CD14-positive monocyte (primary cell): ENCODE data around the gene CDS1. TPM values are rescaled to one million over a fixed set of nuclear protein-coding genes. Genes with fewer than 3 reads are reported as not detected.
"Not testable (repeated sequence)": the region's sequence is repeated elsewhere in the genome, so short reads cannot be mapped to it uniquely, and the experiment has no call there.

ENCODE experiments used
- DNase-seq, 3 donors: peaks; one replicate each; pipeline ENCODE4 v3.0.0-alpha.2; 2011 to 2022
- H2AFZ ChIP-seq: 2 replicates; pipeline ENCODE4 v1.6.0; 2012; ENCODE audit warnings: mild to moderate bottlenecking, low read depth, low read length, inconsistent platforms; ENCODE audit not compliant: insufficient read depth, poor library complexity, severe bottlenecking
- H3K27ac ChIP-seq, 2 donors: 1 replicate in 1 of 2; 2 replicates in 1 of 2; pipeline ENCODE4 v1.5.1; 2012 to 2013; ENCODE audit warnings: low read length in 2 of 2, control low read depth in 1 of 2, inconsistent platforms in 1 of 2, low read depth in 1 of 2, mild to moderate bottlenecking in 1 of 2
- H3K27me3 ChIP-seq, 2 donors: one replicate each; pipeline versions ENCODE4 v1.6.0 to v1.6.1; 2011 to 2013; ENCODE audit warnings: low read length in 2 of 2; ENCODE audit not compliant: control insufficient read depth in 2 of 2, insufficient read depth in 2 of 2
- H3K36me3 ChIP-seq, 2 donors: replicated peaks in 1 of 2; 1 replicate in 1 of 2; 2 replicates in 1 of 2; pipeline versions ENCODE4 v1.5.1 to v1.6.1; 2012 to 2013; ENCODE audit warnings: low read length in 2 of 2, control low read depth in 1 of 2, inconsistent platforms in 1 of 2, mild to moderate bottlenecking in 1 of 2; ENCODE audit not compliant: insufficient read depth in 2 of 2, control insufficient read depth in 1 of 2
- H3K4me1 ChIP-seq, 2 donors: 1 replicate in 1 of 2; 2 replicates in 1 of 2; pipeline versions ENCODE4 v1.5.1 to v1.6.1; 2012 to 2013; ENCODE audit warnings: low read length in 2 of 2, control low read depth in 1 of 2, inconsistent platforms in 1 of 2, mild to moderate bottlenecking in 1 of 2, moderate library complexity in 1 of 2; ENCODE audit not compliant: insufficient read depth in 2 of 2, control insufficient read depth in 1 of 2
- H3K4me2 ChIP-seq: replicated peaks from 2 replicates; pipeline ENCODE3; 2012; ENCODE audit warnings: low read length, moderate library complexity, mild to moderate bottlenecking; ENCODE audit not compliant: poor library complexity, severe bottlenecking; ENCODE audit errors: extremely low read depth
- H3K4me3 ChIP-seq, 3 experiments: fragments of 200-600 bp in 1 of 3; sonication (generic) in 1 of 3; replicated peaks in 1 of 3; 1 replicate in 2 of 3; 2 replicates in 1 of 3; pipeline ENCODE4 v1.5.1; 2011 to 2013; ENCODE audit warnings: low read length in 3 of 3, mild to moderate bottlenecking in 3 of 3, control low read depth in 2 of 3, low read depth in 2 of 3, inconsistent platforms in 1 of 3, moderate library complexity in 1 of 3
- H3K79me2 ChIP-seq: 2 replicates; pipeline ENCODE4 v1.6.0; 2012; ENCODE audit warnings: mild to moderate bottlenecking, control low read depth, inconsistent platforms, low read length, moderate library complexity; ENCODE audit not compliant: insufficient read depth
- H3K9ac ChIP-seq: 2 replicates; pipeline ENCODE4 v1.6.0; 2017; ENCODE audit warnings: low read length, mild to moderate bottlenecking; ENCODE audit not compliant: insufficient read depth, poor library complexity, severe bottlenecking
- H3K9me3 ChIP-seq, 2 donors: replicated peaks in 1 of 2; 1 replicate in 1 of 2; 2 replicates in 1 of 2; pipeline versions ENCODE4 v1.5.1 to v1.6.1; 2012 to 2013; ENCODE audit warnings: low read length in 2 of 2, control low read depth in 1 of 2; ENCODE audit not compliant: control insufficient read depth in 1 of 2, insufficient read depth in 1 of 2
- H4K20me1 ChIP-seq: 2 replicates; pipeline ENCODE4 v1.6.0; 2012; ENCODE audit warnings: mild to moderate bottlenecking, low read length, control low read depth, moderate library complexity; ENCODE audit not compliant: insufficient read depth
- H3K27ac Mint-ChIP-seq, 7 donors: one replicate each; pipeline ENCODE4 v1.8.0; 2020; ENCODE audit warnings: mild to moderate bottlenecking in 7 of 7, mixed read lengths in 7 of 7, moderate library complexity in 6 of 7, inconsistent platforms in 2 of 7
- H3K27me3 Mint-ChIP-seq, 3 donors: one replicate each; pipeline ENCODE4 v1.8.0; 2021 to 2022; ENCODE audit warnings: low read depth in 3 of 3, mild to moderate bottlenecking in 3 of 3, mixed read lengths in 3 of 3, moderate library complexity in 3 of 3, inconsistent platforms in 1 of 3
- H3K36me3 Mint-ChIP-seq, 2 donors: one replicate each; pipeline ENCODE4 v1.8.0; 2020; ENCODE audit warnings: mixed read lengths in 2 of 2, inconsistent platforms in 1 of 2, mild to moderate bottlenecking in 1 of 2
- H3K4me1 Mint-ChIP-seq: one replicate; pipeline ENCODE4 v1.8.0; 2020; ENCODE audit warnings: mild to moderate bottlenecking, mixed read lengths
- H3K4me3 Mint-ChIP-seq, 2 donors: one replicate each; pipeline ENCODE4 v1.8.0; 2020; ENCODE audit warnings: mild to moderate bottlenecking in 2 of 2, mixed read lengths in 2 of 2, moderate library complexity in 1 of 2
- H3K9me3 Mint-ChIP-seq, 7 donors: one replicate each; pipeline ENCODE4 v1.8.0; 2020 to 2022; ENCODE audit warnings: mixed read lengths in 7 of 7, mild to moderate bottlenecking in 6 of 7, moderate library complexity in 6 of 7, inconsistent platforms in 2 of 7
- CTCF ChIP-seq: fragments of 200-600 bp; IDR thresholded peaks from one replicate; pipeline ENCODE4 v1.8.0; 2022; ENCODE audit warnings: antibody characterized with exemption, mild to moderate bottlenecking
- WGBS: methylation state at CpG from one replicate; pipeline ENCODE4 v1.1.5; 2013; ENCODE audit warnings: missing lambda C conversion rate; ENCODE audit not compliant: insufficient coverage; 5-methylcytosine and 5-hydroxymethylcytosine counted together
- intact Hi-C, 2 donors: fragments of 100-400 bp; cut with micrococcal nuclease; formaldehyde crosslinking; loops; one replicate each; pipeline versions ENCODE4 v1.15.0 to v1.15.1; 2023
- polyA plus RNA-seq, 3 donors: library from polyadenylated mRNA; depleted of rRNA in 1 of 3; unstranded in 2 of 3; stranded (reverse) in 1 of 3; fragments of 300-500 nt in 2 of 3; fragments of >200 nt in 1 of 3; fragmentation: Illumina TruSeq in 2 of 3; gene quantifications; 1 replicate in 2 of 3; 2 replicates in 1 of 3; pipeline ENCODE4 v1.2.3, GENCODE V29; 2012 to 2021

The CDS1 gene
- polyA plus RNA-seq, 3 donors: 0.12 to 0.15 (median 0.13) TPM

GRCh38 chr4:84547211-84547610 is 35.7 kb upstream of the CDS1 start:
- no CpG with 5 or more reads among the region's 3 CpGs for WGBS
- Histone ChIP-seq H3K79me2 (no peaks in the 10 kb centered on the region), H3K27ac (no peak overlapping the region), H3K4me3 (no peak overlapping the region), H4K20me1 (no peaks in the 10 kb centered on the region), H2AFZ (no peak overlapping the region), H3K4me2 (no peak overlapping the region), H3K9me3 (no peaks in the 10 kb centered on the region), H3K9ac (no peak overlapping the region), H3K4me1 (no peaks in the 10 kb centered on the region), H3K36me3 (no peaks in the 10 kb centered on the region), H3K27me3 (peaks cover 0 to 3% of the 10 kb centered on the region in 2 donors)
- TF ChIP-seq CTCF: no peak
- no peak overlapping the region for H3K27ac Mint-ChIP-seq
- no peak overlapping the region for H3K4me3 Mint-ChIP-seq
- no peaks in the 10 kb centered on the region for H3K36me3 Mint-ChIP-seq
- H3K9me3 Mint-ChIP-seq: peaks cover 0 to 15% (median 2%) of the 10 kb centered on the region in 7 donors
- intact Hi-C loops: no loop called here
- no peak for DNase-seq
- no peaks in the 10 kb centered on the region for H3K4me1 Mint-ChIP-seq
- H3K27me3 Mint-ChIP-seq: peaks cover 6 to 22% (median 13%) of the 10 kb centered on the region in 3 donors

- H3K27me3 ChIP-seq, H3K9ac ChIP-seq, H3K4me3 ChIP-seq, H3K9me3 Mint-ChIP-seq, DNase-seq, H4K20me1 ChIP-seq, H3K36me3 Mint-ChIP-seq, H3K9me3 ChIP-seq, intact Hi-C loops, H3K4me1 ChIP-seq, H3K79me2 ChIP-seq, H3K4me1 Mint-ChIP-seq, H3K4me2 ChIP-seq, H3K27ac Mint-ChIP-seq, H3K4me3 Mint-ChIP-seq, H2AFZ ChIP-seq, H3K27ac ChIP-seq, H3K36me3 ChIP-seq: not testable (repeated sequence)
- 98% methylated on average over 5 of the region's 6 CpGs for WGBS
- peaks cover 4 to 18% (median 11%) of the 10 kb centered on the region in 3 donors for H3K27me3 Mint-ChIP-seq
These were observed 33.7 kb upstream of the CDS1 start for GRCh38 chr4:84549191-84549590.
